Stomach (tissue), 9 donors: ENCODE results near the gene GTF2IRD1. TPM values are rescaled to one million over a fixed set of nuclear protein-coding genes. Genes with fewer than 3 reads are reported as not detected.

Source experiments
- DNase-seq, 2 donors: peaks; one replicate each; pipeline versions ENCODE4 v3.0.0 to v3.0.0-alpha.2; 2013 to 2019
- H3K27ac ChIP-seq, 5 donors: fragments of 200-600 bp in 4 of 5; sonication (generic) in 4 of 5; one replicate each; pipeline ENCODE4 v1.5.1; 2013 to 2019; ENCODE audit warnings: mild to moderate bottlenecking in 1 of 5, moderate library complexity in 1 of 5
- H3K27me3 ChIP-seq, 3 donors: fragments of 200-600 bp; sonication (generic); one replicate each; pipeline ENCODE4 v1.5.1; 2017 to 2019; ENCODE audit warnings: mixed run types in 1 of 3
- H3K36me3 ChIP-seq, 4 donors: fragments of 200-600 bp; sonication (generic); 1 replicate in 3 of 4; 2 replicates in 1 of 4; pipeline ENCODE4 v1.5.1; 2016 to 2019
- H3K4me1 ChIP-seq, 4 donors: fragments of 200-600 bp; sonication (generic); one replicate each; pipeline ENCODE4 v1.5.1; 2016 to 2019
- H3K4me3 ChIP-seq, 4 donors: fragments of 200-600 bp; sonication (generic) in 3 of 4; one replicate each; pipeline ENCODE4 v1.5.1; 2016 to 2019; ENCODE audit warnings: mild to moderate bottlenecking in 1 of 4
- H3K9me3 ChIP-seq, 4 donors: fragments of 200-600 bp; sonication (generic); one replicate each; pipeline ENCODE4 v1.5.1; 2016 to 2019
- EP300 ChIP-seq: sonication (generic); formaldehyde crosslinking; IDR thresholded peaks from one replicate; pipeline ENCODE4 v1.6.1; 2017; ENCODE audit warnings: antibody characterized with exemption
- POLR2A ChIP-seq, 4 donors: fragments of 450-650 bp; IDR thresholded peaks; one replicate each; pipeline ENCODE4 v1.6.1; 2016; ENCODE audit warnings: antibody characterized with exemption in 4 of 4, control low read depth in 2 of 4, mild to moderate bottlenecking in 1 of 4, moderate library complexity in 1 of 4
- POLR2AphosphoS5 ChIP-seq, 3 donors: sonication (generic); formaldehyde crosslinking; IDR thresholded peaks; one replicate each; pipeline ENCODE4 v1.6.1; 2016; ENCODE audit warnings: antibody characterized with exemption in 3 of 3
- WGBS, 5 donors: extraction: QIAGEN DNeasy Blood & Tissue Kit in 3 of 5; methylation state at CpG; one replicate each; pipeline versions ENCODE4 v1.1.5 to v1.1.7; 2013 to 2018; 5-methylcytosine and 5-hydroxymethylcytosine counted together
- intact Hi-C: fragments of 100-400 bp; cut with DNase I; formaldehyde crosslinking; loops from one replicate; pipeline ENCODE4 v1.15.1; 2023; ENCODE audit warnings: low total_unique reads
- polyA plus RNA-seq, 3 donors: library from polyadenylated mRNA; stranded (reverse); fragments of 200-250 nt; gene quantifications; one replicate each; pipeline ENCODE4 v1.2.3, GENCODE V29; 2013
- total RNA-seq, 5 donors: library from RNA; depleted of rRNA; stranded (reverse); fragments of >200 nt; gene quantifications; one replicate each; pipeline versions ENCODE4 v1.1.0 to v1.2.3, GENCODE V29; 2014 to 2016
- TF ChIP-seq, protein P1 (sequence below), 7 experiments: fragments of 450-650 bp in 4 of 7; fragments of 200-600 bp in 3 of 7; sonication (generic) in 3 of 7; IDR thresholded peaks; one replicate each; pipeline ENCODE4 v1.5.1; 2016 to 2019; ENCODE audit warnings: antibody characterized with exemption in 7 of 7, control low read depth in 2 of 7, mild to moderate bottlenecking in 1 of 7
- donor health status: healthy with polysubstance abuse.
- donor health status: Bipolar disorder and iron deficiency.
- donor health status: healthy.

Gene GTF2IRD1
- total and polyA plus RNA-seq, 8 donors = 8.0 to 41.1 (median 15.3) TPM

GRCh38 chr7:74521855-74522254 is 68.1 kb downstream of the GTF2IRD1 start:
- no peak for TF ChIP-seq EP300
- TF ChIP-seq POLR2AphosphoS5 (IDR thresholded peaks at IDR 0.05) = no peak
- no peaks in the 10 kb centered on the region for H3K27me3 ChIP-seq
- no peak overlapping the region for H3K27ac ChIP-seq
- no peak overlapping the region for H3K4me3 ChIP-seq
- peaks cover 0 to 4% (median 2%) of the 10 kb centered on the region in 4 donors for H3K9me3 ChIP-seq
- peaks cover 11 to 91% (median 79%) of the 10 kb centered on the region in 4 donors for H3K36me3 ChIP-seq
- no peak for DNase-seq
- 95 to 99% (median 97%) methylated on average over 9 to 10 of the region's 10 CpGs for WGBS, 5 donors
- H3K4me1 ChIP-seq = peaks cover 0 to 16% (median 11%) of the 10 kb centered on the region in 4 donors
- intact Hi-C loops = no loop called here

DNA sequence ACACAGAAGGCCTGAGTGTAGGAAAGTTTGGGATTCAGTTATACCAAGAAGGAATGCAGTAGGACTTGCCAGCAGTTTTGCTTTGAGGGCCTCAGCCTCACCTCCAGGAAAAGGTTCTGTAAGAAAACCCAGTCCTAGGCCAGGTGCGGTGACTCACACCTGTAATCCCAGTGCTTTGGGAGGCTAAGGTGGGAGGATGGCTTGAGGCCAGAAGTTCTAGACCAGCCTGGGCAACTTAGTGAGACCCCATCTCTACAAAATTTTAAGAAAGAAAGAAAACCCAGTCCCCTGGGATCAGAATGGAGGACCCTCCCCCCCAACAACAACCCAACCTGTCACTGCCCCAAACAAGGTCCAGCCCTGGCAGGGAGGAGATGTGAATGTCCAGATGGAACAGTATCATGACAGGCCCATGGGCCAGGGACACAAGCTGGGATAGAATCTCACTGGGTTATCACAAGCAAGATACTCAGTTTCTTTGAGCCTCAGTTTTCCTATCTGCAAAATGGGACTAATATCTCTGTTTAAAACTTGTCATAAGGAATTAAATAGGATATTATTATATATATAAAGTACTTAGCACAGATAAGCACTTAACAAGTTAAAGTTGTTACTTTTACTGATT is 68.7 kb downstream of the GTF2IRD1 start:
- peaks cover 11 to 91% (median 78%) of the 10 kb centered on the region in 4 donors for H3K36me3 ChIP-seq
- H3K27me3 ChIP-seq = no peaks in the 10 kb centered on the region
- H3K27ac ChIP-seq = no peak overlapping the region
- 93 to 100% (median 100%) methylated on average over 1 of the region's 1 CpG for WGBS, 5 donors
- no peak for DNase-seq
- peaks cover 0 to 21% (median 15%) of the 10 kb centered on the region in 4 donors for H3K4me1 ChIP-seq
- TF ChIP-seq EP300 (no peak), POLR2AphosphoS5 (IDR thresholded peaks at IDR 0.05) (no peak), POLR2A (IDR thresholded peaks at IDR 0.05) (no peak)
- TF ChIP-seq, protein P1, sequence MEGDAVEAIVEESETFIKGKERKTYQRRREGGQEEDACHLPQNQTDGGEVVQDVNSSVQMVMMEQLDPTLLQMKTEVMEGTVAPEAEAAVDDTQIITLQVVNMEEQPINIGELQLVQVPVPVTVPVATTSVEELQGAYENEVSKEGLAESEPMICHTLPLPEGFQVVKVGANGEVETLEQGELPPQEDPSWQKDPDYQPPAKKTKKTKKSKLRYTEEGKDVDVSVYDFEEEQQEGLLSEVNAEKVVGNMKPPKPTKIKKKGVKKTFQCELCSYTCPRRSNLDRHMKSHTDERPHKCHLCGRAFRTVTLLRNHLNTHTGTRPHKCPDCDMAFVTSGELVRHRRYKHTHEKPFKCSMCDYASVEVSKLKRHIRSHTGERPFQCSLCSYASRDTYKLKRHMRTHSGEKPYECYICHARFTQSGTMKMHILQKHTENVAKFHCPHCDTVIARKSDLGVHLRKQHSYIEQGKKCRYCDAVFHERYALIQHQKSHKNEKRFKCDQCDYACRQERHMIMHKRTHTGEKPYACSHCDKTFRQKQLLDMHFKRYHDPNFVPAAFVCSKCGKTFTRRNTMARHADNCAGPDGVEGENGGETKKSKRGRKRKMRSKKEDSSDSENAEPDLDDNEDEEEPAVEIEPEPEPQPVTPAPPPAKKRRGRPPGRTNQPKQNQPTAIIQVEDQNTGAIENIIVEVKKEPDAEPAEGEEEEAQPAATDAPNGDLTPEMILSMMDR (IDR thresholded peaks at IDR 0.05) = no peak
- intact Hi-C loops = no loop called here
- H3K9me3 ChIP-seq = peaks cover 0 to 4% (median 2%) of the 10 kb centered on the region in 4 donors
- H3K4me3 ChIP-seq = no peak overlapping the region

DNA sequence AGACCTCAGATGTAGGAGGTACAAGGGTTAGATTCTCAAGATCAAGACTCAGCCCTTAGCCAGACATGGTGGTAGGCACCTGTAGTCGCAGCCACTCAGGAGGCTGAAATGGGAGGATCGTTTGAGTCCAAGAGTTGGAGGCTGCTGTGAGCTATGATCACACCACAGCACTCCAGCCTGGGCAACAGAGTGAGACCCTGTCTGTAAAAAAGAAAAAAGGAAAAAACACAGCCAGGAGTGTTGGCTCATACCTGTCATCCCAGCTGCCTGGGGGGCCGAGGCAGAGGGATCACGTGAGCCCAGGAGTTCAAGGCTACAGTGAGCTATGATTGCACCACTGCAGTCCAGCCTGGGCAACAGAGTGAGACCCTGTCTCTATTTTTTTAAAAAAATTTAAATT is 69.3 kb downstream of the GTF2IRD1 start:
- peaks cover 11 to 86% (median 73%) of the 10 kb centered on the region in 4 donors for H3K36me3 ChIP-seq
- H3K27me3 ChIP-seq = no peaks in the 10 kb centered on the region
- 94 to 97% (median 96%) methylated on average over 4 of the region's 4 CpGs for WGBS, 5 donors
- TF ChIP-seq EP300 (no peak), POLR2A (IDR thresholded peaks at IDR 0.05) (no peak), POLR2AphosphoS5 (IDR thresholded peaks at IDR 0.05) (no peak)
- TF ChIP-seq, protein P1 (IDR thresholded peaks at IDR 0.05) = no peak
- H3K27ac ChIP-seq = no peak overlapping the region
- intact Hi-C loops = no loop called here
- DNase-seq = no peak
- peaks cover 0 to 4% (median 2%) of the 10 kb centered on the region in 4 donors for H3K9me3 ChIP-seq
- peaks cover 0 to 27% (median 18%) of the 10 kb centered on the region in 4 donors for H3K4me1 ChIP-seq
- H3K4me3 ChIP-seq = no peak overlapping the region

- Histone ChIP-seq H3K4me1 (peaks cover 0 to 31% (median 22%) of the 10 kb centered on the region in 4 donors), H3K27me3 (no peaks in the 10 kb centered on the region), H3K9me3 (peaks cover 0 to 4% (median 2%) of the 10 kb centered on the region in 4 donors), H3K36me3 (peaks cover 0 to 77% (median 64%) of the 10 kb centered on the region in 4 donors), H3K4me3 (no peak overlapping the region), H3K27ac (no peak overlapping the region)
- TF ChIP-seq EP300 (no peak), POLR2A (IDR thresholded peaks at IDR 0.05) (no peak), POLR2AphosphoS5 (IDR thresholded peaks at IDR 0.05) (no peak)
- TF ChIP-seq, protein P1 (IDR thresholded peaks at IDR 0.05) = no peak
- intact Hi-C loops = no loop called here
- 81 to 94% (median 89%) methylated on average over 4 to 6 of the region's 6 CpGs for WGBS, 5 donors
- DNase-seq = no peak
These were observed 71.4 kb downstream of the GTF2IRD1 start for GRCh38 chr7:74525140-74525539.

GRCh38 chr7:74525881-74526280 is 72.2 kb downstream of the GTF2IRD1 start:
- 30 to 48% (median 39%) methylated on average over 4 to 7 of the region's 7 CpGs for WGBS, 5 donors
- peaks cover 0 to 31% (median 22%) of the 10 kb centered on the region in 4 donors for H3K4me1 ChIP-seq
- DNase-seq = peak; percentile 89 to 91
- H3K4me3 ChIP-seq = no peak overlapping the region
- TF ChIP-seq POLR2AphosphoS5 (IDR thresholded peaks at IDR 0.05) (peak in 2 of 3 donors; percentile 61 to 80), POLR2A (IDR thresholded peaks at IDR 0.05) (no peak)
- peaks cover 0 to 77% (median 67%) of the 10 kb centered on the region in 4 donors for H3K36me3 ChIP-seq
- peaks cover 0 to 4% (median 2%) of the 10 kb centered on the region in 4 donors for H3K9me3 ChIP-seq
- H3K27ac ChIP-seq = peak overlapping the region; percentile 29 to 70 (median 54)
- intact Hi-C loops = no loop called here
- no peaks in the 10 kb centered on the region for H3K27me3 ChIP-seq
